HG03159 (cell line): Measurements from ENCODE around the gene IFT172.
"Not testable (repeated sequence)": the region's sequence is repeated elsewhere in the genome, so short reads cannot be mapped to it uniquely, and the experiment has no call there.

ENCODE experiments used
- ATAC-seq: cut with Tn5 transposase; IDR thresholded peaks from one replicate; pipeline ENCODE4 v1.9.1; 2021; ENCODE audit warnings: mild to moderate bottlenecking, moderate library complexity; ENCODE audit not compliant: unreplicated experiment

IFT172 gene

DNA sequence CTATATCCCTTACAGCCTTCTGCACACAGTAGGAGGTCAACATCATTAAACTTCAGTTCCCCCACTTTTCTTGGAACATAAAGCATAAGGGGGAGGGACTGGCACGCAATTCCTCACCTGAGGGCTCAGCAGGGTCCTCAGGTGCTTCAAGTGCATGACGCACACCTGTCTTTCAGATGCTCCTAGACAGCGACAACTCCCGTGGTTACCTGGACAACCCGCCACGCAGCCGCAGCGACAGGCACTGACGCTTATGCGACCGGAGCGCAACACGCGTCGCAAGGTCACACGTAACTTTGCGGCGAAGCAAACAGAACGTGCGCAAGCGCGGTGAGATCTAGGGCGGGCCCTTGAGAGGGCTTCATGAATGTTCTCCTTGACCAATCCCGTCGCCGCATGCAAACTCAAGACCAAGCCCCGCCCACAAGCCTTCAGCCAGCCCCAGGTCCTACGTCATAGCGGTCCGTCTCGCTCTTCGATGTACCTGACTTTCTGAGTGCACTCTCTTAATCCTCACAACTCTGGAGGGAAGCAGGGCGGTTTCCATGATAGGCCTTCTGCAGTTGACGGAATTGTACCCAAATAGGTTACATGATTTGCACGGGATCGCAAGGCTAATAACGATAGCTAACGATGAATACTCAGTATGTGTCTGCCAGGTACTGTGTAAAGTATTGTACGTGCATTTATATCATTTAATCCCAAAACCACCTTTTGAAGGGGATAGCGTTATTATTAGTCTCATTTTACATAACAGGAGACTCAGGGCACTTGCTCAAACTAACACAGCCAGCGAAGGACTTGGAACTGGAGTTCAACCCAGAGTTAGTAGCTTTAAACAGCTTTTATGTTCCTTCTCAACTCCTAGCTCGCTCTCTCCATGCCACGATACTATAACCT, at the start of gene IFT172:
TSS of gene IFT172 (minus strand) at position 246 of the 900 bp plus-strand sequence. CDS start at position 156, 90 bp downstream.
- peak; percentile 89 for ATAC-seq

DNA sequence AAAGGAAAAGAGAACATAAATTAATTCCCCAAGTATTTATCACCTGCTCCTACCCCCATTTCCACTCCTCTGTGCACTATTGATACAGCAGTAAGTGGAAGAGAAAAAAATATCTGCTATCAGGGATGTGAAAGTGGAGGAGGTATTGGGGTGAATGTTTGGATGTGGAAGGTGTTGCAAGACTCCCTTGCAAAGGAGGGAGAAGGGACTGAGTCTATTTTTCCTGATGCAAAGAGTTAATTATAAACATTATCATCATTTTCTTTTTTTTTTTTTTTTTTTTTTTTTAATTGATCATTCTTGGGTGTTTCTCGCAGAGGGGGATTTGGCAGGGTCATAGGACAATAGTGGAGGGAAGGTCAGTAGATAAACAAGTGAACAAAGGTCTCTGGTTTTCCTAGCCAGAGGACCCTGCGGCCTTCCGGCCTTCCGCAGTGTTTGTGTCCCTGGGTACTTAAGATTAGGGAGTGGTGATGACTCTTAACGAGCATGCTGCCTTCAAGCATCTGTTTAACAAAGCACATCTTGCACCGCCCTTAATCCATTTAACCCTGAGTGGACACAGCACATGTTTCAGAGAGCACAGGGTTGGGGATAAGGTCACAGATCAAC, 49.4 kb upstream of the IFT172 start:
- ATAC-seq = not testable (repeated sequence)

- no peak for ATAC-seq
Measured at GRCh38 chr2:27537287-27537686, 47.7 kb upstream of the IFT172 start.

- ATAC-seq = no peak
Measured at GRCh38 chr2:27531983-27532382, 42.4 kb upstream of the IFT172 start.

- ATAC-seq = no peak
Measured at GRCh38 chr2:27527182-27527581, 37.6 kb upstream of the IFT172 start.

GRCh38 chr2:27522400-27522945, 32.9 kb upstream of the IFT172 start:
- no peak for ATAC-seq

GRCh38 chr2:27520316-27520715, 30.8 kb upstream of the IFT172 start:
- no peak for ATAC-seq

- ATAC-seq = no peak
Measured at GRCh38 chr2:27518782-27519113, 29.2 kb upstream of the IFT172 start.

DNA sequence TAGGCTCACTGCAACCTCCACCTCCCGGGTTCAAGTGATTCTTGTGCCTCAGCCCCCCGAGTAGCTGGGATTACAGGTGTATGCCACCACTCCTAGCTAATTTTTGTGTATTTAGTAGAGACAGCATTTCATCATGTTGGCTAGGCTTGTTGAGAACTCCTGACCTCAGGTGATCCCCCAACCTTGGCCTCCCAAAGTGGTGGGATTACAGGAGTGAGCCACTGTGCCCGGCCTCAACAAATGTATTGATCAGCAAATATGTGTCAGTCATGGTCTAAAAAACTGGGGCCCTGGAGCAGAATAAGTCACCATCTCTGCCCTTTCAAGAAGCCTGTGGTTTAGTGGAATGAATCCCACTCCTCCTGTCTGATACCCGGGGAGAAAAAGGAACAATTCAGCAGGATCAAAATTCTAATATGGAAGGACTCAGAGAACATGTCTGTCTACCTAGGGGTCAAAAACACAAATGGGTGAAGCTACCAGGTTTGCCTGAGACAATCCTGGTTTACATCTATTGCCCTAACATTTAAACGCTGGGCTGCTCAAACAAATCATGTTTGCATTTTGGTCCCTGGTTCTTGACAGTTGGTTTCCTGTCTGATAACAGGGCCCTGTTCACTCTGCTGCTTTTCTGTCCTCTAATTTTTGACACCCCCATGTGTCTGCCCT, 28.7 kb upstream of the IFT172 start:
- no peak for ATAC-seq

DNA sequence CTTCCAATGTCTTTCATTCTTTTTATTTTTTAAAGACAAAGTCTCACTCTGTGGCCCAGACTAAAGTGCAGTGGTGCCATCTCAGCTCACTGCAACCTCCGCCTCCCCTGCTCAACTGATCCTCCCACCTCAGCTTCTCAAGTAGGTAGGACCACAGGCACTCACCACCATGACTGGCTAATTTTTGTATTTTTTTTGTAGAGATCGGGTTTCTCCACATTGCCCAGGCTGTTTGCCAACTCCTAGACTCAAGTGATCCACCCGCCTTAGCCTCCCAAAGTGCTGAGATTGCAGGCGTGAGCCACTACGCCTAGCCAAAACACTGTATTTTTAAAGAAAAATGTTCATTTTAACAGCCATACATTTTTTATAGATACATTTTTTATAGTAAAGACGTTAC, 19.8 kb upstream of the IFT172 start:
- no peak for ATAC-seq

DNA sequence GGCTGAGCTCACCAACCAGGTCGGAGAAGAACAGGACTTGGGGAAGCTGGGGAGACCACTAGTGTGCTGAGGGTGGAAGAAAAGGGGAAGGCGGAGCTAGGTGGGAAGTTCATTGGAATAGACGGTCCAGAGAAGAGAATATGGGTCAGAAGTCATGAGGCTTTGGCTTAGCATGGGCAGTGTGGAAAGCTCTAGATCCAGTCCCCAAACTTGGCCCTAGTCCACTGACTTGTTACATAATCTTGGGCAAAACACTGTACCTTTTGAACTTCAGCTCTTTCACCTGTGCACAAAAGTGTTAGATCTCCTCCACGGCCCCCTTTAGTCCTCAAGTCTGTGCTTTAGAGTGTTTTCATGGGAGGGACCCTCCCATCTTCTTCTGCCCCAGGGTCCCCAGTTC, 17.8 kb upstream of the IFT172 start:
- ATAC-seq = no peak

- ATAC-seq = no peak
Measured at GRCh38 chr2:27506587-27506986, 17.0 kb upstream of the IFT172 start.

- ATAC-seq = no peak
Measured at GRCh38 chr2:27502142-27502541, 12.6 kb upstream of the IFT172 start.

- ATAC-seq = no peak
Measured at GRCh38 chr2:27501042-27501441, 11.5 kb upstream of the IFT172 start.

GRCh38 chr2:27498975-27499374, 9.4 kb upstream of the IFT172 start:
- no peak for ATAC-seq

GRCh38 chr2:27497288-27497627, 7.7 kb upstream of the IFT172 start:
- ATAC-seq = no peak

DNA sequence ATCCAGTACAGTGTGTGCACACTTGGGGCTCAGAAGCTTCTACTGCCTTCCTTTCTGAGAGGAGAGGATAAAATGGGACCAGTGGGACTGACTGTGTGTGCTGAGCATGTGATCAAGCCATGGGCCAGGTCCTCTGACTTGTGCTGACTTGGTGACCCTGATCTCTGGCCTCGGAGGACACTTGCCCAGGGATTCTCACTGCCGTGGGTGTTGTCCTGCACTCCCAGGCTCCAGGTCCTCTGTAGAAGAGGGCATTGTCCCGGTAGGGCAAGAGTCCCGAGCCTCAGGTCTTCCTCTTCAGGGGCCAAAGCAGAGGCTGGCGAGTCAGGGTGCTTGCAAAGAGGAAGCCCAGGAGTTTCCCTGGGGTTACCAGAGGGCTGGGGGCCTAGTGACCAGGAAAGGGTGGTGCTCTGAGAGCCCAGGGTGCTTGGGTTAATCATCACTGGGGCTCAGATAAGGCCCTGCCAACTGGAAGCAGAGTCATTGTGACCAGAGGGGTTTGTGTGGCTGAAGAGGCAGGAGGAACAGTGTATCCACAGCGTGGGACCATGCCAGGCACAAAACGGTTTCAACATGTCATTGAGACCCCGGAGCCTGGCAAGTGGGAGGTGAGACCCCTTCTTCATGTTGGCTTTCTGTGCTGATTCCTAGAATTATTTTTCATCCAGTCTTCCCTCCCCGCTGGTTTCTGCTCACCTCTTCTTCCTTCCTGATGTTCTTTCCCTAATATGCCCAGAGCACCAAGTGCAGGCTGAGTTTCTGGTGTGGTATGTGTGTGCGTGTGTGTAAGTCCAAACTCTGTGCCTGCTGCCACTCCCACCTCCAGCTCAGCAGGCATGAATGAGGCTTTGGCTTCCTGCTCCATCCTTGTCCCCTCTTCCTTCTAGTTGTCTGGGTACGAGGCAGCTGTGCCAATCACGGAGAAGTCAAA, 7.1 kb upstream of the IFT172 start, which contains the start of gene GCKR:
TSS of gene GCKR (plus strand) at position 483 of the 931 bp plus-strand sequence. CDS start at position 549, 66 bp downstream.
- ATAC-seq = no peak

DNA sequence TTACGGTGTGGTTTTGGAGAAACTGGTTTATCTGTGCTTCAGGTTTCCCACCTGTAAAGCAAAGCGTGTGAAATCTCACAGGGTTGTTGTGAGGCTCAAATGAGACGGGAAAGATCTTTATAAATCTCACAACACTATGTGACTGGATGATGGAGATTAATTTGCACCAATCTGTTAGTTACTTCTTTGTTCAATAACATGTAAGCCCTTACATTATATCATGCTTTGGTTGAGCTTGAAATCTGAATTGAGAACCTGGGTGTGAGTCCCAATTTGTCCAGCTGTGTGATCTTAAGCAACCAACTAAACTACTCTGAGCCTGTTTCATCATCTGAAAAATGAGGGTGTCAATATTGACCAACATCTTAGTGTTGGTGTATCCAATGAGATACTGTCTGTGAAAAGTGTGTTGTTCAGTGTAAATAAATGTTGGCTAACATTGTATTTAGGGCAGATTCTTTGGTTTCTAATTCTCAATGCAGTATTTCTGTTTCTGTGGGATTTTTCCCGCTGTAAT, 6.4 kb upstream of the IFT172 start:
- ATAC-seq = no peak

DNA sequence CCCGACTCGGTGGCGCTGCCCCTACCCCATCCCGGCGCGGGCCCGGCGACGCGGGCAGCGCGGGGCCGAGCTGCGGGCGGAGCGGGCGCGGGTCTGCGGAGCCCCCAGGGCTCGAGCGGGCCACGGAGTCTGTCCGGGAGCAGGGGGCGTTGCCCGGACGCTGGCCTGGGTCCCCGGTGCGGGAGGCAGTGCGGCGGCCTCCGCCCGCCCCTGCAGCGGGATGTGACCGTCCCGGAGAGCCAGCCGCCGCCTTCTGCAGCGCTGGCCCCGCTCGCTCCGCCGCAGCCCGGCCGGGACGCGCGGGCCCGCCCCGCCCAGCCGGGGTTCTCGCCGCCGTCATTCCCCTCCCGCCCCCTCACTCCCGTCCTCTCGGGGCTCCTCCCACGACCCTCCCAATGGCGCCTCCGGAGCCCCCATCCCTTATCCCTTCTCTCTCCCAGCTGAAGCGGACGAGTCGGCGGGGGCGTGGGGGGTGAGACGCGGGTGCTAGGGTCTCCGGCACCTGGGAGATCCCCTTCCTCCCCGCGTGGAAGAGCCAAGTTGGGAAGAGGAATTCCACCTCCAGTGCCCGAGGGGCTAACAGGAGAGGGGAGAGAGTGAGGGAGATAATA, 5.5 kb upstream of the IFT172 start, which contains the start of gene FNDC4:
TSS of gene FNDC4 (minus strand) at position 257 of the 611 bp plus-strand sequence. CDS start 521 bp downstream, outside the sequence.
- no peak for ATAC-seq
